Keratinocyte (primary cell): ENCODE measurements around the gene SIRT7. TPM values are rescaled to one million over a fixed set of nuclear protein-coding genes. Genes with fewer than 3 reads are reported as not detected.

Experiments
- DNase-seq: peaks from one replicate; pipeline ENCODE4 v3.0.0-alpha.2; 2011; ENCODE audit warnings: low read depth, missing footprints, low spot score
- FAIRE-seq: peaks from 2 replicates; lab custom pipeline; 2011; peaks lifted over from hg19 to GRCh38; lab: Jason Lieb, UNC
- H2AFZ ChIP-seq: 2 replicates; pipeline ENCODE4 v1.6.0; 2012; ENCODE audit warnings: low read length, control low read depth, inconsistent platforms; ENCODE audit not compliant: control insufficient read depth
- H3K27ac ChIP-seq: 2 replicates; pipeline ENCODE4 v1.5.1; 2011; ENCODE audit warnings: low read length; ENCODE audit not compliant: control insufficient read depth, insufficient read depth
- H3K27me3 ChIP-seq: 3 replicates; pipeline ENCODE4 v1.6.0; 2011; ENCODE audit warnings: low read length; ENCODE audit not compliant: control insufficient read depth, insufficient read depth; ENCODE audit errors: extremely low read depth
- H3K36me3 ChIP-seq, 2 experiments: 2 replicates in 1 of 2; 3 replicates in 1 of 2; pipeline ENCODE4 v1.5.1; 2011; ENCODE audit warnings: low read length in 2 of 2, mild to moderate bottlenecking in 1 of 2; ENCODE audit not compliant: control insufficient read depth in 2 of 2, insufficient read depth in 2 of 2; ENCODE audit errors: extremely low read depth in 1 of 2
- H3K4me1 ChIP-seq: 3 replicates; pipeline ENCODE4 v1.5.1; 2011; ENCODE audit warnings: low read length; ENCODE audit not compliant: control insufficient read depth, insufficient read depth; ENCODE audit errors: extremely low read depth
- H3K4me2 ChIP-seq: 3 replicates; pipeline ENCODE4 v1.6.0; 2011; ENCODE audit warnings: low read depth, low read length; ENCODE audit not compliant: control insufficient read depth, insufficient read depth; ENCODE audit errors: extremely low read depth
- H3K4me3 ChIP-seq, 3 experiments: fragments of 200-600 bp in 1 of 3; sonication (generic) in 1 of 3; 2 replicates in 2 of 3; 3 replicates in 1 of 3; pipeline ENCODE4 v1.5.1; 2011 to 2016; ENCODE audit warnings: low read length in 3 of 3, mild to moderate bottlenecking in 3 of 3, control low read depth in 2 of 3, inconsistent platforms in 1 of 3, low read depth in 1 of 3, mixed read lengths in 1 of 3, mixed run types in 1 of 3, moderate library complexity in 1 of 3; ENCODE audit not compliant: control insufficient read depth in 2 of 3, insufficient read depth in 2 of 3; ENCODE audit errors: extremely low read depth in 1 of 3
- H3K79me2 ChIP-seq: 2 replicates; pipeline ENCODE4 v1.6.0; 2012; ENCODE audit warnings: low read length; ENCODE audit not compliant: control insufficient read depth, insufficient read depth
- H3K9ac ChIP-seq: 3 replicates; pipeline ENCODE4 v1.6.0; 2011; ENCODE audit warnings: low read length; ENCODE audit not compliant: control insufficient read depth, insufficient read depth; ENCODE audit errors: extremely low read depth
- H3K9me1 ChIP-seq: 3 replicates; pipeline ENCODE4 v1.6.0; 2011; ENCODE audit warnings: low read length; ENCODE audit not compliant: control insufficient read depth, insufficient read depth; ENCODE audit errors: extremely low read depth
- H3K9me3 ChIP-seq: 2 replicates; pipeline ENCODE4 v1.5.1; 2012; ENCODE audit warnings: low read depth, low read length; ENCODE audit not compliant: control insufficient read depth
- H4K20me1 ChIP-seq: 3 replicates; pipeline ENCODE4 v1.6.0; 2011; ENCODE audit warnings: low read length; ENCODE audit not compliant: control insufficient read depth, insufficient read depth; ENCODE audit errors: extremely low read depth
- CTCF ChIP-seq, 3 experiments: IDR thresholded peaks in 1 of 3; conservative IDR thresholded peaks in 1 of 3; optimal IDR thresholded peaks in 1 of 3; 2 replicates in 2 of 3; 3 replicates in 1 of 3; pipeline versions ENCODE3 to v1.5.1; 2011; ENCODE audit warnings: low read length in 3 of 3, mild to moderate bottlenecking in 3 of 3, moderate library complexity in 2 of 3, control low read depth in 1 of 3, inconsistent platforms in 1 of 3; ENCODE audit not compliant: insufficient read depth in 2 of 3; ENCODE audit errors: extremely low read depth in 1 of 3
- EZH2 ChIP-seq: IDR thresholded peaks from one replicate; pipeline ENCODE4 v1.6.1; 2012; ENCODE audit warnings: inconsistent platforms, mild to moderate bottlenecking, low read length, moderate library complexity
- dilution Hi-C: fragments of 300-500 bp; cut with MboI; formaldehyde crosslinking; loops from one replicate; pipeline ENCODE4 v1.7.0; 2020; ENCODE audit warnings: low sequenced_read_pairs; ENCODE audit not compliant: extremely low pct_ligation_motif_present
- polyA plus RNA-seq, 5 experiments: library from polyadenylated mRNA; depleted of rRNA in 3 of 5; stranded (reverse) in 3 of 5; stranded (forward) in 1 of 5; unstranded in 1 of 5; fragments of >200 nt; gene quantifications; 1 replicate in 1 of 5; 2 replicates in 3 of 5; 3 replicates in 1 of 5; pipeline versions ENCODE4 v1.2.1 to v1.2.3, GENCODE V29; 2011 to 2012; ENCODE audit warnings: missing spikeins in 2 of 5, low read depth in 1 of 5, low replicate concordance in 1 of 5

Gene SIRT7
- polyA plus RNA-seq, 1 donor (not counting 4 experiments of a cell fraction or from before 2014, with no cell fraction given), result 6.9 TPM

GRCh38 chr17:81885454-81885853 lies 32.5 kb downstream of the SIRT7 start:
- Histone ChIP-seq H3K4me3 (no peak overlapping the region), H3K9me3 (no peaks in the 10 kb centered on the region), H2AFZ (no peak overlapping the region), H3K4me2 (no peak overlapping the region), H3K27me3 (no peaks in the 10 kb centered on the region), H3K36me3 (peaks cover 37 to 48% of the 10 kb centered on the region in 2 experiments), H3K9me1 (no peaks in the 10 kb centered on the region), H3K9ac (no peak overlapping the region), H3K4me1 (peaks cover 12% of the 10 kb centered on the region), H3K79me2 (peaks cover 47% of the 10 kb centered on the region), H4K20me1 (no peaks in the 10 kb centered on the region), H3K27ac (no peak overlapping the region)
- no peak for FAIRE-seq
- dilution Hi-C loops, result no loop called here
- DNase-seq, result no peak
- no peak for TF ChIP-seq EZH2
- no peak for TF ChIP-seq CTCF (optimal IDR thresholded peaks at IDR 0.05 in 1 of 3, IDR thresholded peaks at IDR 0.05 in 1 of 3, conservative IDR thresholded peaks at IDR 0.05 in 1 of 3; ENCODE audit: extremely low read depth in 1 of 3, insufficient read depth in 2 of 3, low read length in 3 of 3)

- H3K4me3 ChIP-seq, result no peak overlapping the region
- TF ChIP-seq CTCF (optimal IDR thresholded peaks at IDR 0.05 in 1 of 3, IDR thresholded peaks at IDR 0.05 in 1 of 3, conservative IDR thresholded peaks at IDR 0.05 in 1 of 3; ENCODE audit: extremely low read depth in 1 of 3, insufficient read depth in 2 of 3, low read length in 3 of 3), result no peak
- TF ChIP-seq EZH2, result no peak
- H3K4me2 ChIP-seq, result no peak overlapping the region
- H3K36me3 ChIP-seq, result peaks cover 36 to 48% of the 10 kb centered on the region in 2 experiments
- DNase-seq, result no peak
- no peaks in the 10 kb centered on the region for H3K9me3 ChIP-seq
- peaks cover 7% of the 10 kb centered on the region for H3K4me1 ChIP-seq
- no peak for FAIRE-seq
- H4K20me1 ChIP-seq, result no peaks in the 10 kb centered on the region
- peaks cover 43% of the 10 kb centered on the region for H3K79me2 ChIP-seq
- dilution Hi-C loops, result no loop called here
- H2AFZ ChIP-seq, result no peak overlapping the region
- no peak overlapping the region for H3K9ac ChIP-seq
- H3K27me3 ChIP-seq, result no peaks in the 10 kb centered on the region
- no peaks in the 10 kb centered on the region for H3K9me1 ChIP-seq
- no peak overlapping the region for H3K27ac ChIP-seq
Measured at GRCh38 chr17:81884968-81885367, 33.0 kb downstream of the SIRT7 start.
